GM19328 (cell line): Measurements from ENCODE around the gene KLRF2.

Source experiments
- ATAC-seq: cut with Tn5 transposase; IDR thresholded peaks from one replicate; pipeline ENCODE4 v1.9.1; 2021; ENCODE audit warnings: mild to moderate bottlenecking, moderate library complexity; ENCODE audit not compliant: unreplicated experiment

The KLRF2 gene

GRCh38 chr12:9933958-9934357 lies 52.7 kb downstream of the KLRF2 start:
- no peak for ATAC-seq

GRCh38 chr12:9935026-9935425 lies 53.7 kb downstream of the KLRF2 start:
- ATAC-seq: no peak

GRCh38 chr12:9936591-9936990 lies 55.3 kb downstream of the KLRF2 start:
- ATAC-seq: no peak

GRCh38 chr12:9940375-9940774 lies 59.1 kb downstream of the KLRF2 start:
- no peak for ATAC-seq

- ATAC-seq: no peak
These were observed 60.5 kb downstream of the KLRF2 start for GRCh38 chr12:9941838-9942237.

- no peak for ATAC-seq
These were observed 62.0 kb downstream of the KLRF2 start for GRCh38 chr12:9943240-9943639.

GRCh38 chr12:9944391-9944790 lies 63.1 kb downstream of the KLRF2 start:
- no peak for ATAC-seq
